Mesodermal cell (in vitro differentiated cells): ENCODE results near the gene PLEKHA7. TPM values are rescaled to one million over a fixed set of nuclear protein-coding genes. Genes with fewer than 3 reads are reported as not detected.
"Not testable (repeated sequence)": the region's sequence is repeated elsewhere in the genome, so short reads cannot be mapped to it uniquely, and the experiment has no call there.

Source experiments
- H3K27ac ChIP-seq: 2 replicates; pipeline ENCODE4 v1.7.0; 2013; ENCODE audit warnings: mild to moderate bottlenecking, low read depth, low read length, moderate library complexity; ENCODE audit not compliant: severe bottlenecking
- H3K36me3 ChIP-seq: 2 replicates; pipeline ENCODE4 v1.7.1; 2013; ENCODE audit warnings: mild to moderate bottlenecking, low read length, moderate library complexity; ENCODE audit not compliant: control insufficient read depth, insufficient read depth
- H3K4me1 ChIP-seq: one replicate; pipeline ENCODE4 v1.7.1; 2013; ENCODE audit warnings: mild to moderate bottlenecking, low read length; ENCODE audit not compliant: insufficient read depth, control insufficient read depth, poor library complexity, severe bottlenecking
- H3K4me3 ChIP-seq: 2 replicates; pipeline ENCODE4 v1.7.0; 2013; ENCODE audit warnings: low read length, control low read depth, mild to moderate bottlenecking; ENCODE audit not compliant: insufficient read depth, poor library complexity, severe bottlenecking; ENCODE audit errors: extremely low read depth
- H3K9me3 ChIP-seq: 2 replicates; pipeline ENCODE4 v1.7.1; 2013; ENCODE audit warnings: mild to moderate bottlenecking, low read length, moderate library complexity; ENCODE audit not compliant: control insufficient read depth
- WGBS, 2 experiments: methylation state at CpG; one replicate each; pipeline ENCODE4 v1.1.5; 2013; ENCODE audit warnings: missing lambda C conversion rate in 2 of 2; ENCODE audit not compliant: insufficient coverage in 2 of 2; 5-methylcytosine and 5-hydroxymethylcytosine counted together
- polyA plus RNA-seq, 2 experiments: library from polyadenylated mRNA; stranded (reverse); fragments of 50-300 nt; gene quantifications; one replicate each; pipeline ENCODE4 v1.2.3, GENCODE V29; 2013

Gene PLEKHA7, protein sequence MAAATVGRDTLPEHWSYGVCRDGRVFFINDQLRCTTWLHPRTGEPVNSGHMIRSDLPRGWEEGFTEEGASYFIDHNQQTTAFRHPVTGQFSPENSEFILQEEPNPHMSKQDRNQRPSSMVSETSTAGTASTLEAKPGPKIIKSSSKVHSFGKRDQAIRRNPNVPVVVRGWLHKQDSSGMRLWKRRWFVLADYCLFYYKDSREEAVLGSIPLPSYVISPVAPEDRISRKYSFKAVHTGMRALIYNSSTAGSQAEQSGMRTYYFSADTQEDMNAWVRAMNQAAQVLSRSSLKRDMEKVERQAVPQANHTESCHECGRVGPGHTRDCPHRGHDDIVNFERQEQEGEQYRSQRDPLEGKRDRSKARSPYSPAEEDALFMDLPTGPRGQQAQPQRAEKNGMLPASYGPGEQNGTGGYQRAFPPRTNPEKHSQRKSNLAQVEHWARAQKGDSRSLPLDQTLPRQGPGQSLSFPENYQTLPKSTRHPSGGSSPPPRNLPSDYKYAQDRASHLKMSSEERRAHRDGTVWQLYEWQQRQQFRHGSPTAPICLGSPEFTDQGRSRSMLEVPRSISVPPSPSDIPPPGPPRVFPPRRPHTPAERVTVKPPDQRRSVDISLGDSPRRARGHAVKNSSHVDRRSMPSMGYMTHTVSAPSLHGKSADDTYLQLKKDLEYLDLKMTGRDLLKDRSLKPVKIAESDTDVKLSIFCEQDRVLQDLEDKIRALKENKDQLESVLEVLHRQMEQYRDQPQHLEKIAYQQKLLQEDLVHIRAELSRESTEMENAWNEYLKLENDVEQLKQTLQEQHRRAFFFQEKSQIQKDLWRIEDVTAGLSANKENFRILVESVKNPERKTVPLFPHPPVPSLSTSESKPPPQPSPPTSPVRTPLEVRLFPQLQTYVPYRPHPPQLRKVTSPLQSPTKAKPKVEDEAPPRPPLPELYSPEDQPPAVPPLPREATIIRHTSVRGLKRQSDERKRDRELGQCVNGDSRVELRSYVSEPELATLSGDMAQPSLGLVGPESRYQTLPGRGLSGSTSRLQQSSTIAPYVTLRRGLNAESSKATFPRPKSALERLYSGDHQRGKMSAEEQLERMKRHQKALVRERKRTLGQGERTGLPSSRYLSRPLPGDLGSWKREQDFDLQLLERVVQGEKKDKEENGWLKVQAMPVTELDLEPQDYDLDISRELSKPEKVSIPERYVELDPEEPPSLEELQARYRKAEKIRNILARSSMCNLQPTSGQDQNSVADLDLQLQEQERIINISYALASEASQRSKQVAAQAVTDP
- polyA plus RNA-seq (2013, experiment 1 of 2), result 4.6 TPM
- 4.8 TPM for polyA plus RNA-seq (2013, experiment 2 of 2)

DNA sequence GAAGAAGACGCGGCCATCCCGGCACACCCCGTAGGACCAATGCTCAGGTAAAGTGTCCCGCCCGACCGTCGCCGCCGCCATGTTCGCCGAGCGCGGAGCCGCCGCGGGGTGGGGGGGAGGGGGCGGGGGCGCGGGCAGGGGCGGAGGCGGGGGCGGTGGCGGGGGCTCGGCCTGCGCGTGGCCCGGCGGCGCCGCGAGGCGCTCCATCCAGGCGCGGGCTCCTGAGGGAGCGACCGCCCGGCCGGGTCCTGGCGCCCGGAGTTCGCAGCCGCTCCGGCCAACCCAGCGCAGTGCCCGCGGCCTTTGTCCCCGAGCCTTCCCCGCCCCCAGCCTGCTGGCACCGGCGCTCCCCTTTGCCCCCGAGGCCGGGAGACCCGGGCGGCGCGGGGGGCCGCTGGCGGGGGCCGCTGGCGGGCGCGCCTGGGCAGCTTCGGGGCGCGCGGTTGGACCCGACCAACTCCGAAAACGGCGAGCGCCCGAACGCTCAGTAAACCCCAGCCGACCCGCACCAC lies at the start of gene PLEKHA7:
Gene PLEKHA7 (minus strand): TSS at position 94 of the 512 bp plus-strand sequence. CDS start 13 bp downstream, at position 81.
- Histone ChIP-seq H3K36me3 (no peaks in the 10 kb centered on the region), H3K4me3 (peak within 1 kb of the TSS; percentile 49), H3K9me3 (no peaks in the 10 kb centered on the region), H3K4me1 (peaks cover 4% of the 10 kb centered on the region), H3K27ac (no peak within 1 kb of the TSS)
- WGBS, 2 experiments, result 0 to 1% methylated on average over 29 to 47 of the region's 76 CpGs

- Histone ChIP-seq H3K27ac (no peak overlapping the region), H3K4me3 (no peak overlapping the region), H3K9me3 (no peaks in the 10 kb centered on the region), H3K4me1 (no peaks in the 10 kb centered on the region), H3K36me3 (no peaks in the 10 kb centered on the region)
- 67 to 84% methylated on average over 3 to 4 of the region's 4 CpGs for WGBS, 2 experiments
Observed at GRCh38 chr11:17063171-17064002, 49.2 kb upstream of the PLEKHA7 start.

DNA sequence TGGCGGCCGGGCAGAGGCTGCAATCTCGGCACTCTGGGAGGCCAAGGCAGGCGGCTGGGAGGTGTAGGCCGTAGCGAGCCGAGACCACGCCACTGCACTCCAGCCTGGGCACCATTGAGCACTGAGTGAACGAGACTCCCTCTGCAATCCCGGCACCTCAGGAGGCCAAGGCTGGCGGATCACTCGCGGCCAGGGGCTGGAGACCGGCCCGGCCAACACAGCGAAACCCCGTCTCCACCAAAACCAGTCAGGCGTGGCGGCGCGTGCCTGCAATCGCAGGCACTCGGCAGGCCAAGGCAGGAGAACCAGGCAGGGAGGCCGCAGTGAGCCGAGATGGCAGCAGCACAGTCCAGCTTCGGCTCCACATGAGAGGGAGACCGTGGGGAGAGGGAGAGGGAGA lies 36.9 kb upstream of the PLEKHA7 start:
- not testable (repeated sequence) for H3K36me3 ChIP-seq, H3K4me3 ChIP-seq, H3K9me3 ChIP-seq, H3K4me1 ChIP-seq, H3K27ac ChIP-seq
- WGBS, 2 experiments, result 93 to 95% methylated on average over 12 of the region's 27 CpGs

DNA sequence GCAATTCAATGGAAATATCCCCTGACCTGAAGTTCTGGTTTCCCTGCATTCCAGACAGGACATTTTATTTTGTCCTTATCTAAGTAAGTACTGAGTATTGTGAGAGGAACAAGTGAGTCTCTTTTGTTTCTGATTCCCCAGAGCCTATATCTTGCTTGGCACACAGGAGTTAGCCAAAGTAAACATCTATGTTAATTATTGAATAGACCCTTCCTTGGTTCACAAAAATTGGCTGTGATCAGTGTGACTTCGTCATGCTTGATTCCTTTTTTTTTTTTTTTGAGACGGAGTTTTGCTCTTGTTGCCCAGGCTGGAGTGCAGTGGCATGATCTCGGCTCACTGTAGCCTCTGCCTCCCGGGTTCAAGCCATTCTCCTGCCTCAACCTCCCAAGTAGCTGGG lies 34.3 kb upstream of the PLEKHA7 start:
- not testable (repeated sequence) for H3K4me1 ChIP-seq, H3K4me3 ChIP-seq, H3K27ac ChIP-seq, H3K36me3 ChIP-seq, H3K9me3 ChIP-seq
- WGBS, 2 experiments, result 92 to 100% methylated on average over 1 to 3 of the region's 4 CpGs

DNA sequence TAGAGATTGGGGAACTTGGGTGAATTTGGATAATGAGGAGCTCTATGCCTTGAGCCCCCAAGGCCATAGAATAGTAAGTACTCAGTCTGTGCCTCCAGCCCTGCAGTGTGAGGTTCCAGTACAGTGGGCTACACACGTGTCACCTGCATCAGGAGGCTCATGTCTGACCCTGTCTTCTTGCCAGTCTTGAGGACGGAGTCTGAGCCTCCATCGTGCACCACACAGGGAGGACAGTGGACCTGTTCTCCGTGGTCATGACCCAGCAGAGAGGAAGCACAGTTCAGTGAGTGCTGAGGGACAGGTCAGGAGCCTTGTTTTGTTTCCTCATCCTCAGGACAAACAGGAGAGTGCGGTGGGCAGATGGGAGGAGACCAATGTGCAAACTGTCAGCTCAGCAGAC lies 32.5 kb upstream of the PLEKHA7 start:
- WGBS, 2 experiments, result 69 to 74% methylated on average over 4 to 5 of the region's 5 CpGs
- H3K9me3 ChIP-seq, result no peaks in the 10 kb centered on the region
- no peak overlapping the region for H3K27ac ChIP-seq
- H3K4me3 ChIP-seq, result no peak overlapping the region
- H3K4me1 ChIP-seq, result no peaks in the 10 kb centered on the region
- no peaks in the 10 kb centered on the region for H3K36me3 ChIP-seq

DNA sequence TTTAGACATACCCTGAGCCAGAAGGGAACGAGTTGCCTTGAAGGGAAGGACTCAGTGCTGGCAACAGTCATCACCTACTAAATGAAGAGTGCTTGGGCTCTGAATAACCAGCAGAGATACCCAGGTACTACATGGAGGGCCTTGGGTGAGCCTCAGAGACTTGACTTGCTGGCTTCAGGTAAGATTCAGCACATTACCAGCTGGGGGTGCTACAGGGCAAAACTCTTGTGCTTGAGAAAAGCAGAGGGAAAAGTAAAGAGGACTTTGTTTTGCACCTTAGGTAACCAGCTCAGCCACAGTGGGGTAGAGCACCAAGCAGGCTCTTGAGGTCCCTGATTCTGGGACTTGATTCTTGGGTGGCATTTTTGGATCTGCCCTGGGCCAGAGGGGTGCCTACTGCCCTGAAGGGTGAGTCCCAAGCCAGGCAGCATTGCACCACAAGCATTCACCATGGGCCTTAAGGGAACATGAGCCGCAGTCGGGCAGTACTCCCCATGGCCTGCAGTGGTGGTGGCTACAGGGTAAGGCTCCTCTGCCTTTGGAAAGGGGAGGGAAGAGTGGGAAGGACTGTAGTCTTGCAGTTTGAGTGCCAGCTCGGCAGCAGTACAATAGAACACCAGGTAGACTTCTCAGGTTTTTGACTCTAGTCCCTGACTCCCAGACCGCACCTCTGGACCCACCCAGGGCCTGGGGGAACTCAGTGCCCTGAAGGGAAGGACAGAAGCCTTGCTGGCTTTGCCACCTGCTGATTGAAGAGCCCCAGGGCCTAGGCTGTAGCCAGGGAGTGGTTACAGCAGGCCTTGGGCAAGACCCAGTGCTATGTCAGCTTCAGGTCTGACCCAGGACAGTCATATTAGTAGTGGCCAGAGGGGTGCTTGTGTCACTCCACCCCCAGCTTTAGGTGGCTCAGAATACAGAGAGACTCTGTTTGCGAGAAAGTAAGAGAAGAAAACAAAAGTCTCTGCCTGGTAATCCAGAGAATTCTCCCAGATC lies 22.7 kb upstream of the PLEKHA7 start:
- Histone ChIP-seq H3K36me3 (no peaks in the 10 kb centered on the region), H3K9me3 (peaks cover 4% of the 10 kb centered on the region), H3K4me1 (no peaks in the 10 kb centered on the region), H3K4me3 (no peak overlapping the region), H3K27ac (no peak overlapping the region)
- WGBS, 2 experiments, result 72 to 79% methylated on average over 5 of the region's 6 CpGs

DNA sequence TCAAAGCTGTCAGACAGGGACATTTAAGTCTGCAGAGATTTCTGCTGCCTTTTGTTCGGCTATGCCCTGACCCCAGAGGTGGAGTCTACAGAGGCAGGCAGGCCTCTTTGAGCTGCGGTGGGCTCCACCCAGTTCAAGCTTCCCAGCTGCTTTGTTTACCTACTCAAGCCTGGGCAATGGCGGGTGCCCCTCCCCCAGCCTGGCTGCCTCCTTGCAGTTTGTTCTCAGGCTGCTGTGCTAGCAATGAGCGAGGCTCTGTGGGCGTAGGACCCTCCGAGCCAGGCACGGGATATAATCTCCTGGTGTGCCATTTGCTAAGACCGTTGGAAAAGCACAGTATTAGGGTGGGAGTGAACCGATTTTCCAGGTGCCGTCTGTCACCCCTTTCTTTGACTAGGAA lies 19.8 kb upstream of the PLEKHA7 start:
- not testable (repeated sequence) for H3K36me3 ChIP-seq, H3K9me3 ChIP-seq, H3K4me3 ChIP-seq, H3K27ac ChIP-seq, H3K4me1 ChIP-seq
- 93 to 94% methylated on average over 4 to 6 of the region's 10 CpGs for WGBS, 2 experiments

- H3K4me1 ChIP-seq, result no peaks in the 10 kb centered on the region
- no peak overlapping the region for H3K27ac ChIP-seq
- H3K36me3 ChIP-seq, result no peaks in the 10 kb centered on the region
- no peak overlapping the region for H3K4me3 ChIP-seq
- H3K9me3 ChIP-seq, result no peaks in the 10 kb centered on the region
- no CpG with 5 or more reads among the region's 3 CpGs for WGBS, 2 experiments
Observed at GRCh38 chr11:17026487-17027082, 12.4 kb upstream of the PLEKHA7 start.

- H3K4me1 ChIP-seq, result peaks cover 7% of the 10 kb centered on the region
- H3K27ac ChIP-seq, result no peak overlapping the region
- H3K36me3 ChIP-seq, result no peaks in the 10 kb centered on the region
- H3K9me3 ChIP-seq, result no peaks in the 10 kb centered on the region
- no peak overlapping the region for H3K4me3 ChIP-seq
- no CpG with 5 or more reads among the region's 2 CpGs for WGBS, 2 experiments
Observed at GRCh38 chr11:17024924-17025323, 10.7 kb upstream of the PLEKHA7 start.
